Keratinocyte (primary cell): ENCODE measurements around the gene ALDH3A2. TPM values are rescaled to one million over a fixed set of nuclear protein-coding genes. Genes with fewer than 3 reads are reported as not detected.

ENCODE experiments used
- DNase-seq: peaks from one replicate; pipeline ENCODE4 v3.0.0-alpha.2; 2011; ENCODE audit warnings: low read depth, missing footprints, low spot score
- FAIRE-seq: peaks from 2 replicates; lab custom pipeline; 2011; peaks lifted over from hg19 to GRCh38; lab: Jason Lieb, UNC
- H2AFZ ChIP-seq: 2 replicates; pipeline ENCODE4 v1.6.0; 2012; ENCODE audit warnings: low read length, control low read depth, inconsistent platforms; ENCODE audit not compliant: control insufficient read depth
- H3K27ac ChIP-seq: 2 replicates; pipeline ENCODE4 v1.5.1; 2011; ENCODE audit warnings: low read length; ENCODE audit not compliant: control insufficient read depth, insufficient read depth
- H3K27me3 ChIP-seq: 3 replicates; pipeline ENCODE4 v1.6.0; 2011; ENCODE audit warnings: low read length; ENCODE audit not compliant: control insufficient read depth, insufficient read depth; ENCODE audit errors: extremely low read depth
- H3K36me3 ChIP-seq, 2 experiments: 2 replicates in 1 of 2; 3 replicates in 1 of 2; pipeline ENCODE4 v1.5.1; 2011; ENCODE audit warnings: low read length in 2 of 2, mild to moderate bottlenecking in 1 of 2; ENCODE audit not compliant: control insufficient read depth in 2 of 2, insufficient read depth in 2 of 2; ENCODE audit errors: extremely low read depth in 1 of 2
- H3K4me1 ChIP-seq: 3 replicates; pipeline ENCODE4 v1.5.1; 2011; ENCODE audit warnings: low read length; ENCODE audit not compliant: control insufficient read depth, insufficient read depth; ENCODE audit errors: extremely low read depth
- H3K4me2 ChIP-seq: 3 replicates; pipeline ENCODE4 v1.6.0; 2011; ENCODE audit warnings: low read depth, low read length; ENCODE audit not compliant: control insufficient read depth, insufficient read depth; ENCODE audit errors: extremely low read depth
- H3K4me3 ChIP-seq, 3 experiments: fragments of 200-600 bp in 1 of 3; sonication (generic) in 1 of 3; 2 replicates in 2 of 3; 3 replicates in 1 of 3; pipeline ENCODE4 v1.5.1; 2011 to 2016; ENCODE audit warnings: low read length in 3 of 3, mild to moderate bottlenecking in 3 of 3, control low read depth in 2 of 3, inconsistent platforms in 1 of 3, low read depth in 1 of 3, mixed read lengths in 1 of 3, mixed run types in 1 of 3, moderate library complexity in 1 of 3; ENCODE audit not compliant: control insufficient read depth in 2 of 3, insufficient read depth in 2 of 3; ENCODE audit errors: extremely low read depth in 1 of 3
- H3K79me2 ChIP-seq: 2 replicates; pipeline ENCODE4 v1.6.0; 2012; ENCODE audit warnings: low read length; ENCODE audit not compliant: control insufficient read depth, insufficient read depth
- H3K9ac ChIP-seq: 3 replicates; pipeline ENCODE4 v1.6.0; 2011; ENCODE audit warnings: low read length; ENCODE audit not compliant: control insufficient read depth, insufficient read depth; ENCODE audit errors: extremely low read depth
- H3K9me1 ChIP-seq: 3 replicates; pipeline ENCODE4 v1.6.0; 2011; ENCODE audit warnings: low read length; ENCODE audit not compliant: control insufficient read depth, insufficient read depth; ENCODE audit errors: extremely low read depth
- H3K9me3 ChIP-seq: 2 replicates; pipeline ENCODE4 v1.5.1; 2012; ENCODE audit warnings: low read depth, low read length; ENCODE audit not compliant: control insufficient read depth
- H4K20me1 ChIP-seq: 3 replicates; pipeline ENCODE4 v1.6.0; 2011; ENCODE audit warnings: low read length; ENCODE audit not compliant: control insufficient read depth, insufficient read depth; ENCODE audit errors: extremely low read depth
- CTCF ChIP-seq, 3 experiments: IDR thresholded peaks in 1 of 3; conservative IDR thresholded peaks in 1 of 3; optimal IDR thresholded peaks in 1 of 3; 2 replicates in 2 of 3; 3 replicates in 1 of 3; pipeline versions ENCODE3 to v1.5.1; 2011; ENCODE audit warnings: low read length in 3 of 3, mild to moderate bottlenecking in 3 of 3, moderate library complexity in 2 of 3, control low read depth in 1 of 3, inconsistent platforms in 1 of 3; ENCODE audit not compliant: insufficient read depth in 2 of 3; ENCODE audit errors: extremely low read depth in 1 of 3
- EZH2 ChIP-seq: IDR thresholded peaks from one replicate; pipeline ENCODE4 v1.6.1; 2012; ENCODE audit warnings: inconsistent platforms, mild to moderate bottlenecking, low read length, moderate library complexity
- dilution Hi-C: fragments of 300-500 bp; cut with MboI; formaldehyde crosslinking; loops from one replicate; pipeline ENCODE4 v1.7.0; 2020; ENCODE audit warnings: low sequenced_read_pairs; ENCODE audit not compliant: extremely low pct_ligation_motif_present
- polyA plus RNA-seq, 5 experiments: library from polyadenylated mRNA; depleted of rRNA in 3 of 5; stranded (reverse) in 3 of 5; stranded (forward) in 1 of 5; unstranded in 1 of 5; fragments of >200 nt; gene quantifications; 1 replicate in 1 of 5; 2 replicates in 3 of 5; 3 replicates in 1 of 5; pipeline versions ENCODE4 v1.2.1 to v1.2.3, GENCODE V29; 2011 to 2012; ENCODE audit warnings: missing spikeins in 2 of 5, low read depth in 1 of 5, low replicate concordance in 1 of 5

ALDH3A2 gene
- polyA plus RNA-seq, 1 donor (not counting 4 experiments of a cell fraction or from before 2014, with no cell fraction given): 77.6 TPM

- Histone ChIP-seq H3K9ac (no peak overlapping the region), H3K4me1 (peaks cover 14% of the 10 kb centered on the region), H4K20me1 (no peaks in the 10 kb centered on the region), H3K9me1 (no peaks in the 10 kb centered on the region), H3K27ac (no peak overlapping the region), H3K4me3 (no peak overlapping the region), H3K79me2 (no peaks in the 10 kb centered on the region), H3K27me3 (no peaks in the 10 kb centered on the region), H3K36me3 (no peaks in the 10 kb centered on the region), H3K9me3 (no peaks in the 10 kb centered on the region), H2AFZ (no peak overlapping the region), H3K4me2 (no peak overlapping the region)
- DNase-seq: no peak
- no peak for TF ChIP-seq EZH2
- no peak for TF ChIP-seq CTCF (optimal IDR thresholded peaks at IDR 0.05 in 1 of 3, IDR thresholded peaks at IDR 0.05 in 1 of 3, conservative IDR thresholded peaks at IDR 0.05 in 1 of 3; ENCODE audit: extremely low read depth in 1 of 3, insufficient read depth in 2 of 3, low read length in 3 of 3)
- dilution Hi-C loops: no loop called here
- FAIRE-seq: no peak
Observed at GRCh38 chr17:19703106-19703827, 54.7 kb downstream of the ALDH3A2 start.

DNA sequence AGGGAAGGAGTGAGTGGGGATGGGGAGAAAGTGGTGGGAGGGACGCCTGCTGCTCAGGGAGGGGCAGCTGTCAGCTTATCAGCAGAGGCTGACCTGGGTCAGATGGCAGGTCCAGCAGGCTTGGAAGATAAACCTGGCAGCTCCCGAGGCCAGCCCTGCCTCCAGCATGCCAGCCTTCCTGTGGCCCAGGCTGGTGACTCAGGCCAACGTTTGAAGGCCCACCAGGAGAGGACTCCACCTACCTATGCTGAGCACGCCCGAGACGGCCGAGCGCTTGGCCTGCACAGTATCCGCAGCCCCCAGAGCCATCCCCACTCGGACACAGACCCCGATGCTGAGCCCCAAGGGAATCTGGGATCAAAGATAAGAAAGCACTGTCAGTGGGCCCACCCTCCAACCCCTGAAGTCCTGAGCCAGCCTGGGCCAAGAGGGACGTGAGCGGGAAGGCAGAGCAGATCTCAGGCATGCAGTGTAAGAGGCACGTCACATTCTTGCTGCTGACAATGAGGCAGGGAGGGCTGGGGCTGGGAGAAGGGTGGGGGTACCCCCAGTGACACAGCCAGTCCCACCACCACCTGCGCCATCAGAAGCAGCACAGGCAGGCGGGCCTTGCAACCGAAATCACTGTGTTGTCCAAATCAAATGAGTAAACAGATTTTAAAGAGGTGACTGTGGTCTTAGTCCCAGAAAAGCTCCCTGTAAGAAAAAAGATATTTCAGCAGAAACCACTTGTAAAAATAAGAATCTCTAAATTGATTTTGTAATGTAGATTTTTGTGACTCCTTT, 55.5 kb downstream of the ALDH3A2 start:
- dilution Hi-C loops: no loop called here
- Histone ChIP-seq H3K27me3 (no peaks in the 10 kb centered on the region), H3K9me1 (no peaks in the 10 kb centered on the region), H3K27ac (no peak overlapping the region), H3K79me2 (no peaks in the 10 kb centered on the region), H3K9ac (no peak overlapping the region), H3K4me3 (no peak overlapping the region), H3K9me3 (no peaks in the 10 kb centered on the region), H3K4me1 (peaks cover 14% of the 10 kb centered on the region), H3K4me2 (no peak overlapping the region), H4K20me1 (no peaks in the 10 kb centered on the region), H3K36me3 (no peaks in the 10 kb centered on the region), H2AFZ (no peak overlapping the region)
- TF ChIP-seq CTCF (optimal IDR thresholded peaks at IDR 0.05 in 1 of 3, IDR thresholded peaks at IDR 0.05 in 1 of 3, conservative IDR thresholded peaks at IDR 0.05 in 1 of 3; ENCODE audit: extremely low read depth in 1 of 3, insufficient read depth in 2 of 3, low read length in 3 of 3) (no peak), EZH2 (no peak)
- DNase-seq (no peak), FAIRE-seq (no peak)
